Vagina (tissue), 2 donors: ENCODE results near the gene DNAJC4.

ENCODE experiments used
- CTCF ChIP-seq, 3 experiments: fragments of 450-650 bp in 2 of 3; fragments of 200-600 bp in 1 of 3; sonication (generic) in 1 of 3; IDR thresholded peaks; one replicate each; pipeline ENCODE4 v1.5.1; 2017 to 2019; ENCODE audit warnings: antibody characterized with exemption in 3 of 3, mild to moderate bottlenecking in 2 of 3, moderate library complexity in 2 of 3
- POLR2A ChIP-seq, 2 donors: fragments of 450-650 bp; IDR thresholded peaks; one replicate each; pipeline ENCODE4 v1.6.1; 2017; ENCODE audit warnings: antibody characterized with exemption in 2 of 2, mild to moderate bottlenecking in 2 of 2, moderate library complexity in 2 of 2
- POLR2AphosphoS5 ChIP-seq, 2 donors: sonication (generic); formaldehyde crosslinking; IDR thresholded peaks; one replicate each; pipeline ENCODE4 v1.9.0; 2017; ENCODE audit warnings: antibody characterized with exemption in 2 of 2, mild to moderate bottlenecking in 2 of 2, low read depth in 1 of 2; ENCODE audit not compliant: insufficient read depth in 1 of 2

DNA sequence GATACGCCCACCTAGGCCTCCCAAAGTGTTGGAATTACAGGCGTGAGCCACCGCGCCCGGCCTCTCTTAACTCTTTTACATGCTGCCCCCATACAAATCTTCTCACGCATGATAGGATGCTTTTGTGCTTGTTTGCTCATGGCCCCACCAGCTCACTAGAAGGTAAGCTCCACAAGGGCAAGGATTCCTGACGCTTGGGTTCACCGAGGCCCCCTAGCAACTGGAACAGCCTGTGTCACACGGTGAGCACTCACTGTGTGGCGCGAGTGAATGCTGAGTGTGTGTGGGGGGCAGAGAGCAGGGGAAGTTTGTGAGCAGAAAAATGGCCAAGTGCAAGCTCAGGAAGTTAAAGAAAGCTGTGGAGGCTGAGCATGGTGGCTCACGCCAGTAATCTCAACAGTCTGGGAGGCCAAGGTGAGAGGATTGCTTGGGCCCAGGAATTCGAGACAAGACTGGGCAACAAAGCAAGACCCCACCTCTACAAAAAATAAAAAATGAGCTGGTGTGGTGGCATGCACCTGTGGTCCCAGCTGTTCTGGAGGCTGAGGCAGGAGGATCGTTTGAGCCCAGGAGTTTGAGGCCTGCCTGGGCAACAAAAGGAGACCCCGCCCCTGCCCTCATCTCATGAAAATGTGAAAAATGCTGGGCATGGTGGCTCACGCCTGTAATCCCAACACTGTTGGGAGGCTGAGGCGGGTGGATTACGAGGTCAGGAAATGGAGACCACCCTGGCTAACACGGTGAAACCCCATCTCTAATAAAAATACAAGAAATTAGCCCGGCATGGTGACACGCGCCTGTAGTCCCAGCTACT lies 51.8 kb downstream of the DNAJC4 start:
- TF ChIP-seq POLR2AphosphoS5 (IDR thresholded peaks at IDR 0.05; ENCODE audit: insufficient read depth in 1 of 2, low read depth in 1 of 2), result no peak
- no peak for TF ChIP-seq POLR2A (IDR thresholded peaks at IDR 0.05)
- TF ChIP-seq CTCF (IDR thresholded peaks at IDR 0.05), result no peak
